Measurements from ENCODE around the gene KPNA2. TPM values are rescaled to one million over a fixed set of nuclear protein-coding genes. Genes with fewer than 3 reads are reported as not detected.
"Not testable (repeated sequence)": the region's sequence is repeated elsewhere in the genome, so short reads cannot be mapped to it uniquely, and the experiment has no call there.

Gene KPNA2
- total and polyA plus RNA-seq, 4 donors: 44.1 to 101 (median 76.0) TPM

DNA sequence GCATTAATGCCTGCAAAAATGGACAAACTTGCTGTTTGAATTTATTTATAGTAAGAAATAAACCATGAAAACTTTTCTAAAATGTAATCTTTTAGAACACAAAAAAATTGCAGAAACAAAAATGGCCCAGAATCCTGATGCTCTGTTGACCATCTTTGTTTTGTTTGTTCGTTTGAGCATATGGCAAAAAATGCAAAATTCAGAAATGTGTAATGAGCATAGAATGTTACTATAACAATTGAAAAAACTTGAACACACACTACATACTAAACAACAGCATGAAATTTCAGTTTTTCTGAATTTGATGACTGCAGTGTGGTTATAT lies 1.1 kb upstream of the KPNA2 start:
- no peaks in the 10 kb centered on the region for H3K9me3 ChIP-seq (ENCODE audit: control insufficient read depth, insufficient read depth, low read length)
- peaks cover 18% of the 10 kb centered on the region for H3K36me3 ChIP-seq (ENCODE audit: control insufficient read depth, insufficient read depth, low read length)
- H3K27me3 ChIP-seq (ENCODE audit: control insufficient read depth, insufficient read depth, low read length): no peaks in the 10 kb centered on the region
- peak overlapping the region; percentile 67 for H3K27ac ChIP-seq (ENCODE audit: low read depth, low read length)
- no CpG with 5 or more reads among the region's 1 CpG for WGBS (ENCODE audit: insufficient coverage)
- H3K4me3 ChIP-seq (ENCODE audit: low read depth, low read length): no peak overlapping the region
- no peaks in the 10 kb centered on the region for H3K4me1 ChIP-seq (ENCODE audit: control insufficient read depth, insufficient read depth, low read length)
- DNase-seq (ENCODE audit: low read depth in 4 of 6, low spot score in 6 of 6): peak in 1 of 6 donors; percentile 8

DNA sequence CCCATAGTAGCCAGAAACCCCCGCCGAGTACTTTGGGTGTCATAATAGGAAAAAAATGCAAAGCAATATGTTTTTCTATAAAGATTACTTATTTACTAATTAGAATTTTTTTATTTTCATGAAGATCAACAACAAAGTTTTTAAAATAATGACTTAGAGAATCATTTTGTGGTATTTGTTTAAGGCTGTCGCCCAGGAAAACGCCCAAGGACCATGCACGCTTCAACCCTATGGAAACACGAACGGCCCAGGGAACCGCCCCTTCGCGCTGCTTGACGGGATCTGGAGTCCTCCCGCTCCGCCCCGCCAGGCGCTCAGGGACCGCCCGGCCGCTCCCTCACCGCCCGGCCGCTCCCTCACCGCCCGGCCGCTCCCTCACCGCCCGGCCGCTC lies 408 bp upstream of the KPNA2 start:
- peak in 1 of 6 donors; percentile 90 for DNase-seq (ENCODE audit: low read depth in 4 of 6, low spot score in 6 of 6)
- H3K36me3 ChIP-seq (ENCODE audit: control insufficient read depth, insufficient read depth, low read length): peaks cover 24% of the 10 kb centered on the region
- H3K9me3 ChIP-seq (ENCODE audit: control insufficient read depth, insufficient read depth, low read length): no peaks in the 10 kb centered on the region
- no peaks in the 10 kb centered on the region for H3K4me1 ChIP-seq (ENCODE audit: control insufficient read depth, insufficient read depth, low read length)
- H3K4me3 ChIP-seq (ENCODE audit: low read depth, low read length): peak overlapping the region; percentile 26
- H3K27me3 ChIP-seq (ENCODE audit: control insufficient read depth, insufficient read depth, low read length): no peaks in the 10 kb centered on the region
- 0% methylated on average over 10 of the region's 27 CpGs for WGBS (ENCODE audit: insufficient coverage)
- H3K27ac ChIP-seq (ENCODE audit: low read depth, low read length): no peak overlapping the region

DNA sequence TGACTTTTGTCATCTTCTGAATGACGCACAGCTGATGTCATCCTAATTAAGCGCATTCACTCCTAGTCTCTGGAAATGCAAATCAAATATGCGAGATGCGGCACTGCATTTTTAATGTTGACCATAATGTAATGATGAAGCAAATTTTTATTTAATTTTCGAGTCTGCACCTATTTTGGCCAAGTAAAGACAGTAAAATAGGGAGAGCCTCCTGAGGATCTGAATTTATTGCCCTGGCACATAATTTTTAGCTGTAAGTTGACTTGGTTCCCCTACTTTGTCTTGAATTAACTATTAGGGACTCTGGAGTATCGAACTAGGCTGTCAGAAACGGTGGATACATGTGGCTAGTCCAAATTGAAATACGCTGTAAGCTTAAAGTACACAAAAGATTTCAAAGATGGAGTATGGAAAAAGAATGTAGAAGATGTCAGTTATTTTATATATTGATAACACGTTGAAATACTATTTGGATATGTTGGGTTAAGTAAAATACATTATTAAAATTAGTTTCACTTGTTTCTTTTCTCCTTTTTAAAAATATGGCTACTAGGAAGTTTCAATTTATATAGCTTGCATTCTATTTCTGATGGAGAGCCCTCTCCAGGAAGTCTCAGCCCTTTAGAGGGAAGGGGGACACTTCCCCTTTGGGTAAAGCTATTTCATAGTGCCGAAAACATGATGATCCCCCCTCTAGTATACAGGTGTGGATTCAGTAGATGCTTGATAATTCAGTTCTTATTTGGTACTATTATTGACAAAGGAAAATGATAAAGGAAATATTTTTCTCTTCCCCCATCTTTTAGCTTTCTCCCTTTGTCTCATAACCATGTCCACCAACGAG lies 991 bp downstream of the KPNA2 start:
- Histone ChIP-seq H3K27ac (ENCODE audit: low read depth, low read length) (peak overlapping the region; percentile 79), H3K4me3 (ENCODE audit: low read depth, low read length) (peak overlapping the region; percentile 94), H3K27me3 (ENCODE audit: control insufficient read depth, insufficient read depth, low read length) (no peaks in the 10 kb centered on the region), H3K9me3 (ENCODE audit: control insufficient read depth, insufficient read depth, low read length) (no peaks in the 10 kb centered on the region), H3K36me3 (ENCODE audit: control insufficient read depth, insufficient read depth, low read length) (peaks cover 36% of the 10 kb centered on the region), H3K4me1 (ENCODE audit: control insufficient read depth, insufficient read depth, low read length) (no peaks in the 10 kb centered on the region)
- 0% methylated on average over 1 of the region's 11 CpGs for WGBS (ENCODE audit: insufficient coverage)
- DNase-seq (ENCODE audit: low read depth in 4 of 6, low spot score in 6 of 6): peak in 1 of 6 donors; percentile 70

DNA sequence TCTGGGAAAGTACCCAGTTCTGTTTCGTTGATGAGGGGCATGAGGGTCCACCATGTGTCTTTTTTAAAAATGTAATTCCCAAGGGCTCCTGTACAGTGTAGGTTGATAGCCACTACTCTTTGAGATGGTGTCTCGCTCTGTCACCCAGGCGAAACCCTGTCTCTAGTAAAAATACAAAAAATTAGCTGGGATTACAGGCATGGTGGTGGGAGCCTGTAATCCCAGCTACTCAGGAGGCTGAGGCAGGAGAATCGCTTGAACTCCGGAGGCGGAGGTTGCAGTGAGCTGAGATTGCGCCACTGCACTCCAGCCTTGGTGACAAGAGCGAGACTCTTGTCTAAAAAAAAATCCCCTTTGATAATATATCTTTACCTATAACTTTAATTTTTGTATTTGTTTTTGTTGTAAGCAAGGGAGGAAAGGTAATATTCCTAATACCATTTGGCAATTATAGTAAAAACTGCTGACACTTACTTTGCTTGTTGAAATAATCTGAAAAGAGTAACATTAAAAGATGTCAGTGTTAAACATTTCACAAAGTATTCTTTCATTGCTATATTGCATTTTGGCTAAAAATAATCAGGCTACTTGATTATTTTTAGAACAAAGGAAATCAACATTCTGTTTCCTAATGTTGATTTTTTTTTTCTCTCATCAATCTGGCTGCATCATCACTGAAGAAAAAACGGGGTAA lies 11.8 kb downstream of the KPNA2 start:
- peaks cover 12% of the 10 kb centered on the region for H3K36me3 ChIP-seq (ENCODE audit: control insufficient read depth, insufficient read depth, low read length)
- no peaks in the 10 kb centered on the region for H3K4me1 ChIP-seq (ENCODE audit: control insufficient read depth, insufficient read depth, low read length)
- no peak overlapping the region for H3K4me3 ChIP-seq (ENCODE audit: low read depth, low read length)
- DNase-seq (ENCODE audit: low read depth in 4 of 6, low spot score in 6 of 6): no peak
- 100% methylated on average over 5 of the region's 9 CpGs for WGBS (ENCODE audit: insufficient coverage)
- no peak overlapping the region for H3K27ac ChIP-seq (ENCODE audit: low read depth, low read length)
- no peaks in the 10 kb centered on the region for H3K9me3 ChIP-seq (ENCODE audit: control insufficient read depth, insufficient read depth, low read length)
- no peaks in the 10 kb centered on the region for H3K27me3 ChIP-seq (ENCODE audit: control insufficient read depth, insufficient read depth, low read length)

DNA sequence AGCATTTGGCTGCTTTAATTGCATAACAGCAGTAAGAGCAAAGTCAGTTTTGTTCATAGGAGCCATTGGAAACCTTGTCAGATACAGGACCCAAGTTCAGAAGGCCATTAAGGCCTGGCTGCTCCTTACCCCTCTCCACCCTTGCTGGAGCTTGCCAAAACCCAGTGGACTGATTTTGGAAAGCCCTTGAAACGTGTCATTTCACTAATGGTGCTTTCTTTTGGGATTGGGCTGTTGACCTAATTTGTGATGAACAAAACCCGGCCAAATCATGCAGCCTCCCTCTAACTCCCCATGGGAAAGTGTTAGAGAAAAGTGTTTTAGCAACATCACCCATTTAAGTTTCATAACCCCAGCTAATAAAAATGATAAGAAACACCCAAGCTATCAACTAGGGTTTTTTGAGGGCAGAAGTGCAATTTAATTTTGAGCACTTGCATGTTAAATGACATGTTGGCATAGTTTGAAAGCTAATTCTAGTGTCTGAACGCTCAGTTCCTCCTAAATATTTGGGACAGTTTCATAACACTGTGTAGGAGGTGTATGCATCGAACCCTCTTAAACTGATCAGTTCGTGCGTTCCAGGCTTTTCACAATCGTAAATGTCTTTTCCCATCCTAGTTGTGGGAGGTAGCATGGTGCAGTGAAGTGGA lies 12.5 kb downstream of the KPNA2 start:
- H3K27ac ChIP-seq (ENCODE audit: low read depth, low read length): not testable (repeated sequence)
- WGBS (ENCODE audit: insufficient coverage): 100% methylated on average over 1 of the region's 7 CpGs

DNA sequence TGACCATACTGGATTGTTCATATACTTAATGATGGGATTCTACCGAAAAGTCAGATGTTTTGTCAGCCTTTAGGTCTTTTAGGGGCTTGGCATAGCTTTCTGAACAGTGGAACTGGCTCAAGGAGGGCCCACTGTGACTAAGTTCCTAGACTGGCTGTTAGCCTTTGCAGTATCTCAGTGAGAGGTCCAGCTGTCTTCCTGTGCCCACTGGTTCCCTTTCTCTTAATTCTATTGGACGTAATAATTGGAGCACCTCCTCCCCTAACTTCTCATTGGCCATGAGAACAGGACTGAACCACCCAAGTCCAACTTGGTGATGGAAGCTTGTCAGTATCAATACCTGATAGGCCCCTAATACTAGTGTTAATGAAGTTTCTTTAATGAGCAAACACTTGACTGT lies 13.5 kb downstream of the KPNA2 start:
- Histone ChIP-seq H3K27me3 (ENCODE audit: control insufficient read depth, insufficient read depth, low read length) (no peaks in the 10 kb centered on the region), H3K27ac (ENCODE audit: low read depth, low read length) (no peak overlapping the region), H3K36me3 (ENCODE audit: control insufficient read depth, insufficient read depth, low read length) (peaks cover 4% of the 10 kb centered on the region), H3K9me3 (ENCODE audit: control insufficient read depth, insufficient read depth, low read length) (no peaks in the 10 kb centered on the region), H3K4me1 (ENCODE audit: control insufficient read depth, insufficient read depth, low read length) (no peaks in the 10 kb centered on the region), H3K4me3 (ENCODE audit: low read depth, low read length) (no peak overlapping the region)
- DNase-seq (ENCODE audit: low read depth in 4 of 6, low spot score in 6 of 6): no peak
- WGBS (ENCODE audit: insufficient coverage): 90% methylated on average over 1 of the region's 2 CpGs

More for the DNA sequence above, 12.5 kb downstream of the KPNA2 start:
- not testable (repeated sequence) for H3K27me3 ChIP-seq (ENCODE audit: control insufficient read depth, insufficient read depth, low read length); H3K9me3 ChIP-seq (ENCODE audit: control insufficient read depth, insufficient read depth, low read length); H3K4me3 ChIP-seq (ENCODE audit: low read depth, low read length); H3K36me3 ChIP-seq (ENCODE audit: control insufficient read depth, insufficient read depth, low read length); H3K4me1 ChIP-seq (ENCODE audit: control insufficient read depth, insufficient read depth, low read length); DNase-seq (ENCODE audit: low read depth in 4 of 6, low spot score in 6 of 6)

DNA sequence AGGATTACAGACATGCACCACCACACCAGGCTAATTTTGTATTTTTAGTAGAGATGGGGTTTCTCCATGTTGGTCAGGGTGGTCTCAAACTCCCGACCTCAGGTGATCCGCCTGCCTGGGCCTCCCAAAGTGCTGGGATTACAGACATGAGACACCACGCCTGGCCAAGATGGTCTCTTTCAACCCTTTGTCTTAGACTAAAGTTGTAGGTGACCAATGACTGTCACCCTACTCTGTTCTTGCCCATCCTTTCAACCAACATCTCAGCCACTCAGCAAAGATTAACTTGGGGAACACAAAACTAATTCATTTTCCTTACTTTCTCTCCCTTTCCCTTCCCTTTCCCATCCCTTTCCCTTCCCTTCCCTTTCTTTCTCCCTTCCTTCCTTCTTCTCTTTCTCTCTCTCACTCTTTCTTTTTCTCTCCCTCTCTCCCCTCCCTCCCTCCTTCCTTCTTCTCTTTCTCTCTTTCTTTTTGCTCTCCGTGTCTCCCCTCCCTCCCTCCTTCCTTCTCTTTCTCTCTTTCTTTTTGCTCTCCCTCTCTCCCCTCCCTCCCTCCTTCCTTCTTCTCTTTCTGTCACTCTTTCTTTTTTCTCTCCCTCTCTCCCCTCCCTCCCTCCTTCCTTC lies 14.4 kb downstream of the KPNA2 start:
- H3K27ac ChIP-seq (ENCODE audit: low read depth, low read length); H3K4me1 ChIP-seq (ENCODE audit: control insufficient read depth, insufficient read depth, low read length); H3K27me3 ChIP-seq (ENCODE audit: control insufficient read depth, insufficient read depth, low read length); H3K4me3 ChIP-seq (ENCODE audit: low read depth, low read length); DNase-seq (ENCODE audit: low read depth in 4 of 6, low spot score in 6 of 6); H3K9me3 ChIP-seq (ENCODE audit: control insufficient read depth, insufficient read depth, low read length); H3K36me3 ChIP-seq (ENCODE audit: control insufficient read depth, insufficient read depth, low read length): not testable (repeated sequence)
- WGBS (ENCODE audit: insufficient coverage): 68% methylated on average over 3 of the region's 4 CpGs

DNA sequence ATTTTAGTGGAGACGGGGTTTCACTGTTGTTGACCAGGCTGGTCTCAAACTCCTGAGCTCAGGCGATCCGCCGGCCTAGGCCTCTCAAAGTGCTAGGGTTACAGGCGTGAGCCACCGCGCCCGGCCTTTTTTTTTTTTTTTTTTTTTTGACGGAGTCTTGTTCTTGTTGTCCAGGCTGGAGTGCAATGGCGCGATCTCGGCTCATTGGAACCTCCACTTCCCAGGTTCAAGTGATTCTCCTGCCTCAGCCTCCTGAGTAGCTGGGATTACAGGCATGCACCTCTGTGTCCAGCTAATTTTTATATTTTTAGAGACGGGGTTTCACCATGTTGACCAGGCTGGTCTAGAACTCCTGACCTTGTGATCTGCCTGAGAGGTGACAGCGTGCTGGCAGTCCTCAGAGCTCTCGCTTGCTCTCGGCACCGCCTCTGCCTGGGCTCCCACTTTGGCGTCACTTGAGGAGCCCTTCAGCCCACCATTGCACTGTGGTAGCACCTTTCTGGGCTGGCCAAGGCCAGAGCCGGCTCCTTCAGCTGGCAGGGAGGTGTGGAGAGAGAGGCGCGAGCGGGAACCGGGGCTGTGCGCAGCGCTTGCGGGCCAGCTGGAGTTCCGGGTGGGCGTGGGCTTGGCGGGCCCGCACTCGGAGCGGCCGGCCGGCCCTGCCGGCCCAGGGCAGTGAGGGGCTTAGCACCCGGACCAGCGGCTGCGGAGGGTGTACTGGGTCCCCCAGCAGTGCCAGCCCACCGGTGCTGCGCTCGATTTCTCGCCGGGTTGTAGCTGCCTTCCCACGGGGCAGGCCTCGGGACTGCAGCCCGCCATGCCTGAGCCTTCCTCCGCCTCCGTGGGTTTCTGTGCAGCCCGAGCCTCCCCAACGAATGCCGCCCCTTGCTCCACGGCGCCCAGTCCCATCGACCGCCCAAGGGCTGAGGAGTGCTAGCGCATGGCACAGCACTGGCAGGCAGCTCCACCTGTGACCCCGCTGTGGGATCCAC lies 16.1 kb downstream of the KPNA2 start:
- H3K9me3 ChIP-seq (ENCODE audit: control insufficient read depth, insufficient read depth, low read length); H3K4me1 ChIP-seq (ENCODE audit: control insufficient read depth, insufficient read depth, low read length); H3K36me3 ChIP-seq (ENCODE audit: control insufficient read depth, insufficient read depth, low read length); H3K27ac ChIP-seq (ENCODE audit: low read depth, low read length); H3K4me3 ChIP-seq (ENCODE audit: low read depth, low read length); DNase-seq (ENCODE audit: low read depth in 4 of 6, low spot score in 6 of 6); H3K27me3 ChIP-seq (ENCODE audit: control insufficient read depth, insufficient read depth, low read length): not testable (repeated sequence)
- WGBS (ENCODE audit: insufficient coverage): 97% methylated on average over 49 of the region's 57 CpGs

DNA sequence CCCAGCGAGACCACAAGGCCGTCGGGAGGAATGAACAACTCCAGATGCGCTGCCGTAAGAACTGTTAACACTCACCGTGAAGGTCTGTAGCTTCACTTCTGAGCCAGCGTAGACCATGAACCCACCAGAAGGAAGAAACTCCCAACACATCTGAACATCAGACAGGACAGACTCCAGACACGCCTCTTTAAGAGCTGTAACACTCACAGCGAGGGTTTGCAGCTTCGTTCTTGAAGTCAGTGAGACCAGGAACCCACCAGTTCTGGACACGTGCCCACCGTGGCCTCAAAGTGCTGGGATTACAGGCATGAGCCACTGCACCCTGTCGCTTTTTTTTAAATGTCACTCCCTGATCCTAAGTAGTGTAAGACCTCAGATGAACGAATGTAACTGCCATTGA lies 17.3 kb downstream of the KPNA2 start:
- Histone ChIP-seq H3K27me3 (ENCODE audit: control insufficient read depth, insufficient read depth, low read length) (no peaks in the 10 kb centered on the region), H3K4me1 (ENCODE audit: control insufficient read depth, insufficient read depth, low read length) (peaks cover 5% of the 10 kb centered on the region), H3K36me3 (ENCODE audit: control insufficient read depth, insufficient read depth, low read length) (no peaks in the 10 kb centered on the region), H3K27ac (ENCODE audit: low read depth, low read length) (no peak overlapping the region), H3K4me3 (ENCODE audit: low read depth, low read length) (no peak overlapping the region), H3K9me3 (ENCODE audit: control insufficient read depth, insufficient read depth, low read length) (no peaks in the 10 kb centered on the region)
- no peak for DNase-seq (ENCODE audit: low read depth in 4 of 6, low spot score in 6 of 6)
- 94% methylated on average over 14 of the region's 14 CpGs for WGBS (ENCODE audit: insufficient coverage)
